ENCODE results near the gene RBM20.
"Not testable (repeated sequence)": the region's sequence is repeated elsewhere in the genome, so short reads cannot be mapped to it uniquely, and the experiment has no call there.

The RBM20 gene

GRCh38 chr10:110708776-110709443, 64.8 kb downstream of the RBM20 start:
- no peak for DNase-seq

- DNase-seq, result no peak
Observed at GRCh38 chr10:110709444-110709828, 65.3 kb downstream of the RBM20 start.

- no peak for DNase-seq
Observed at GRCh38 chr10:110709964-110710587, 65.9 kb downstream of the RBM20 start.

- no peak for DNase-seq
Observed at GRCh38 chr10:110710621-110711020, 66.5 kb downstream of the RBM20 start.

- DNase-seq, result no peak
Observed at GRCh38 chr10:110711382-110711781, 67.2 kb downstream of the RBM20 start.

GRCh38 chr10:110714356-110714755, 70.2 kb downstream of the RBM20 start:
- DNase-seq, result no peak

GRCh38 chr10:110717781-110718589, 73.8 kb downstream of the RBM20 start:
- DNase-seq, result no peak

GRCh38 chr10:110721406-110722038, 77.4 kb downstream of the RBM20 start:
- no peak for DNase-seq

GRCh38 chr10:110723224-110723891, 79.2 kb downstream of the RBM20 start:
- no peak for DNase-seq

GRCh38 chr10:110724116-110724921, 80.2 kb downstream of the RBM20 start:
- no peak for DNase-seq

GRCh38 chr10:110724937-110725336, 80.8 kb downstream of the RBM20 start:
- no peak for DNase-seq

- DNase-seq, result no peak
Observed at GRCh38 chr10:110725801-110726630, 81.9 kb downstream of the RBM20 start.

GRCh38 chr10:110727785-110728184, 83.6 kb downstream of the RBM20 start:
- DNase-seq, result not testable (repeated sequence)

- no peak for DNase-seq
Observed at GRCh38 chr10:110730345-110731050, 86.4 kb downstream of the RBM20 start.

GRCh38 chr10:110733218-110733952, 89.2 kb downstream of the RBM20 start:
- no peak for DNase-seq

GRCh38 chr10:110735620-110736027, 91.5 kb downstream of the RBM20 start:
- no peak for DNase-seq

- no peak for DNase-seq
Observed at GRCh38 chr10:110737886-110738634, 93.9 kb downstream of the RBM20 start.

- no peak for DNase-seq
Observed at GRCh38 chr10:110739811-110740271, 95.7 kb downstream of the RBM20 start.

GRCh38 chr10:110742801-110743200, 98.7 kb downstream of the RBM20 start:
- no peak for DNase-seq
